ENCODE results near the gene DNAJB8.

- TF ChIP-seq CTCF (conservative IDR thresholded peaks at IDR 0.05; ENCODE audit: low read depth, low read length) (no peak), EZH2 (IDR thresholded peaks at IDR 0.05; ENCODE audit: borderline replicate concordance, low read depth, low read length, poor library complexity, severe bottlenecking) (no peak)
Measured at GRCh38 chr3:128473737-128474136, 7.0 kb upstream of the DNAJB8 start.

All from A673 (cell line).